ENCODE data around the gene PACSIN3.

Gene PACSIN3

DNA sequence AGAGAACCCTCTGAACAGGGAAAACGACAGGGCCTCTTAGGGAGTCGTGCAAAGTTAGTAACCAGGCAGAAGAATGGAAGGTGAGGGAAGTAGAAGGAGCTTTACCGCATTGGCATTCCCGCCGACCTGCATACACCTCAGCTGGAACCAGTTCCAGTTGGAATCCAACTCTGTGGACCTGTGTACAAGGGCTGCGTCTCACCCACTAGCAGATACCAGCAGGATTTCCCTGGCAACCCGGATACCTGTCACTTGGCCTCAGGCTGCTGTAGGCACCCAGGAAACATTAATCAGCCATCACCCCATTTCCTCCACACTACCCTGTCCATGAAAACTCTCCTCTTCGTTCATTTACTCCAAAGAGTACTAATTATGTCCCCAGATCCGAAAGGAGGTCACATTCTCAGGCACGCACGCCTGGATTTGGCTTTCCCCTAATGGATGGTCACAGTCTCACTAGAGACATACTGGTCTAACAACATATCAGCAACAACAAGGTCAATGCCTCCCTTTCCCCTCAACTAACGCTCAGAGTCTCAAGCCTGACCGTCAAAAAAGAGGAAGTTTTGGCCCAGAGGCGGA is 10.4 kb downstream of the PACSIN3 start:
- DNase-seq: no peak

- DNase-seq: no peak
Observed at GRCh38 chr11:47172740-47173336, 13.4 kb downstream of the PACSIN3 start.

- no peak for DNase-seq
Observed at GRCh38 chr11:47171856-47172255, 14.4 kb downstream of the PACSIN3 start.

- no peak for DNase-seq
Observed at GRCh38 chr11:47171061-47171838, 15.0 kb downstream of the PACSIN3 start.

DNA sequence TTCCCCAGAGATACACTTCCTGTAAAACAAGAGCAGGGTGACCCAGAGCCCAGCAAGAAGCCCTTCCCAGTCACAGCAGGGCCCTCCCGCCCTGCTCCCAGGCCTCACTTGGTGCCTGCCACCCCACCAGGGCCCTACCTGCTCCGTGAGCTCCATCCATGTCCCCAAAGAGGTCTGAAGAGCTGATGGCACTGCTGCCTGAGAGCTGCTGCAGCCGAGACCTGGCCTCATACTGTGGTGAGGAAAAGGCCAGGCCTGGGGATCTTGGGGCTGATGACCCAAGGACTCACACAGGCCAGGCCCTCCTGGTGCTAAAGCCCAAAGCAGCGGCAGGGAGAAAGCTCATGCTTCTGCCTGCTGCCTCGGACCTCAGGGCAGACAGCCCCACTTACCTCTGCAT is 19.9 kb downstream of the PACSIN3 start:
- DNase-seq: no peak

GRCh38 chr11:47165253-47165840 is 20.9 kb downstream of the PACSIN3 start:
- DNase-seq: no peak

DNA sequence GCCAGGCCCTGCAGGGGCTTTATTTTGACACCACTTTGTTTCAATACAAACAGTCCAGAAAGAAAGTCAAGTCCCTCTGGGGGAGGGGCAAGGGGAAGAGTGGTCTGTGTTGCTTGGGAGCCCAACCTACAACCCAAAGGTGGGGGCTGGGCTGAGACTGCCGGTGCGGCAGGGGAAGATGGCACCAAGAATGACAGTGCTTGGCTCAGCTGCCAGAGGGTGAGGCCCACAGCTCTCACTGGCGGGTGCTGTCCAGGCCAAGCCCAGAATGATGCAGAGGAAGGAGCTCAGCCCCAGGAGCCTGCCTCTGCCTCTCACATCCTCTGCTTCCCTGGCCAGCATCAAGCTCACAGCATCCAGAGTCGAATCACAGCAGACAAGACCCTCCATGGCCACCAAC is 21.9 kb downstream of the PACSIN3 start:
- no peak for DNase-seq

DNA sequence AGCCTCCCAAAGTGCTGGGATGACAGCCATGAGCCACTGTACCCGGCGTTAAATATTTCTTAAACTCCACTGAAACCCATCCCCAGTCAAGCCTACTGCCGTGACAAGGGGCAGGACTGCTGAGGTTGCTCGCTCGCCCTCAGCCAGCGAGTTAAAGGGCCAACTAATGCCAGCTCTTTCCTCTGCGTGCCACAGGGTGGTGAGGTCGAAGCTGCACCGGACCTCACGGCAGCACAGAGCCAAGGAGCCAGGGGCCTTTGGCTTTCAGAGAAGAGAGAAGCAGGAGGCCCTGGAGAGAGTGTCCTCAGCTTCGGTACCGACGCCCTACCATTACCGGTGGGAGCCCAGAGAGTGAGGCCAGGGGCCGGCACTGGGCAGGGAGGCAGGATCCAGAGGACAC is 22.3 kb downstream of the PACSIN3 start:
- DNase-seq: no peak

- no peak for DNase-seq
Observed at GRCh38 chr11:47163193-47163592, 23.0 kb downstream of the PACSIN3 start.

GRCh38 chr11:47162426-47162825 is 23.8 kb downstream of the PACSIN3 start:
- DNase-seq: no peak

GRCh38 chr11:47161890-47162289 is 24.3 kb downstream of the PACSIN3 start:
- DNase-seq: no peak

GRCh38 chr11:47161134-47161854 is 24.9 kb downstream of the PACSIN3 start:
- DNase-seq: peak; percentile 72

DNA sequence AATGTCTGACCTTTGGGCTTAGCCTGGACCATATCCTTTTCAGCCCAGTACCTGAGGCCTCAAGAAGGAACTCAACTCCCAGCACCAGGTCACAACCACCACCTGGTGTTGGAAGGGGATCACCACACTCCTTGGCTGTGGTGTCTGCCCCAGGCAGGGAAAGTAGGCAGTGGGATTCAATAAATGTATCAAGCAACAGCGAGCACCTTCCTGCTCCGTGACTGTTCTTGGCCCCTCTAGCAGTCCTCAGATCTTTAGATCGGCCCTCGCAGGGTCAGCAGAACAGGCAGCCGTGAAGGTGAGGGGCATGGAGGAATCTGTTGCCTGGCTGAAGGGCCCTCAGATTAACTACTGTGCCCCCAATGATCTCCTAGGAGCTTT is 25.5 kb downstream of the PACSIN3 start:
- no peak for DNase-seq

GRCh38 chr11:47158242-47158641 is 28.0 kb downstream of the PACSIN3 start:
- no peak for DNase-seq

- DNase-seq: no peak
Observed at GRCh38 chr11:47157805-47158204, 28.4 kb downstream of the PACSIN3 start.

- no peak for DNase-seq
Observed at GRCh38 chr11:47156951-47157350, 29.3 kb downstream of the PACSIN3 start.

GRCh38 chr11:47156333-47156732 is 29.9 kb downstream of the PACSIN3 start:
- no peak for DNase-seq

DNA sequence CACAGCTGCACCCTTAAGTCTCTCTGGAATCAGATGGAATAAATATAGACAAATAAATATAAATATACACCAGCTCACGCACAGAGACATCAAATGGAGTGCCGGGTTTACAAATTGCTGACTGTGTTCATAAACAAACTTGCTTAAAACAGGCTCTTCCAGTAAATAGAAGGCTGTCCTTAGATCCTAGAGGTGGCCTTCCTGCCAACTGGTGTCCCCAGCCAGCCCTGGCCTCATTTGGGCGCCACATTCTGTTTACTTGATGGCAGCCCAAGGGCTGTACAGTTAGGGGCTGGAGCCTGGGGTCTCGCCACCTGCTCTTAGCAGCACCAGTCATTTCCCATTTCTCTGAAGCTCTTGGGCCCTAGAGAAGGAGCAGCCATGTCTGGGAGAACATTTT is 30.4 kb downstream of the PACSIN3 start:
- no peak for DNase-seq

DNA sequence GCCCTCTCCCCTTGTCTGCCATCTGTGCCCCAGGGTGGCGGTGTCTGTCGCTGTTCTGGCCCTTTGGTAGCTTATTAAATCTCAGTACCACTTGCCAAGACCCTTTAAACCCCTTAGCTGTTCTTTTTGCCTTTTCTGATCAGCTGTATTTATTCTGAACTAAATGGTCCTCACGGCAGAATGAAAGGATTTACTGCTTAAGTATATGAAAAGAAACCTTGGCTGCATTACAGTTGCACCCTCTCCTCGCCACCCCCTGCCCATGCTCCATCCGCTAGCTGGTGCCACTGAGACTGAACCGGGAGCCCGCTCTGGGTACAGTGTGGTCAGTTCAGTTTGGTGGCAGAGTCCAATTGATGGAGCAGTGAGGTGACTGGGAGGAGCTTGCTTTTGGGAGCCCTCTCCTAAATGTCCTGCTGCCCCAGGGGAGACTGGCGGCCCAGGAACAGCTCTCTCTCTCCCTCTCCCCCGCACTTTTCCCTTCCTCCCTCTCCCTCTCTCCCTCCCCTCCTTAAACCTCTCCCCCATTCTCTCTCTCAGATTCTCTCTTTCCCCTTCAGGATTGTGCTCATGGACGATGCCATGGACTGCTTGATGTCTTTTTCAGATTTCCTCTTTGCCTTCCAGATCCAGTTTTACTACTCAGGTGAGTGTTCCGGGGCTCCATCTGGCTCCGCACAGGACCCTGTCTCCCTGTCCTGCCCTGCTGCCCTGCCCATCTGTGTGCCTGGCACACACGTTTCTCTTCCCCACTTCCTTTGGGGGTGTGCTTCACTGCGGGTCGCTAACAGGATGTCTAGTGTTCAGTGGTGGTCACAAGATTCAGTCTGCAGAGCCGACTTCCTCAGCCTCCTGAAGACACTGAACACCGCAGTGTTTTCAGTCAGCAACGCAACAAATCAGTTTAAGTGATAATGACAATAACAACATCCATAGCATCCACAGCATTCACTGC is 31.3 kb downstream of the PACSIN3 start:
- peak; percentile 60 for DNase-seq

- DNase-seq: peak; percentile 65
Observed at GRCh38 chr11:47152953-47153950, 33.0 kb downstream of the PACSIN3 start.

All from CD4-positive, alpha-beta T cell treated with Interleukin-17A for 4 hours (primary cell).